HL-60/S4 treated with phorbol 12-myristate 13-acetate at 8.2 ng/mL for 4 days and 3 days (cell line): Measurements from ENCODE around the gene UNC79.
"Not testable (repeated sequence)": the region's sequence is repeated elsewhere in the genome, so short reads cannot be mapped to it uniquely, and the experiment has no call there.

ENCODE experiments used
- in situ Hi-C: fragments of 300-500 bp; cut with MboI; formaldehyde crosslinking; loops from 2 replicates; pipeline ENCODE4 v1.15.0; 2022; ENCODE audit warnings: low sequenced_read_pairs

The UNC79 gene

GRCh38 chr14:93493054-93493453 lies 62.3 kb downstream of the UNC79 start:
- in situ Hi-C loops: no loop called here

GRCh38 chr14:93493622-93494021 lies 62.9 kb downstream of the UNC79 start:
- in situ Hi-C loops: not testable (repeated sequence)

- in situ Hi-C loops: no loop called here
Measured at GRCh38 chr14:93496856-93497741, 66.4 kb downstream of the UNC79 start.

GRCh38 chr14:93510056-93510455 lies 79.3 kb downstream of the UNC79 start:
- in situ Hi-C loops: no loop called here

GRCh38 chr14:93511001-93511400 lies 80.3 kb downstream of the UNC79 start:
- in situ Hi-C loops: no loop called here

GRCh38 chr14:93520053-93520607 lies 89.4 kb downstream of the UNC79 start:
- in situ Hi-C loops: no loop called here

GRCh38 chr14:93522221-93522620 lies 91.5 kb downstream of the UNC79 start:
- in situ Hi-C loops: no loop called here

- in situ Hi-C loops: not testable (repeated sequence)
Measured at GRCh38 chr14:93525216-93525615, 94.5 kb downstream of the UNC79 start.

- in situ Hi-C loops: no loop called here
Measured at GRCh38 chr14:93525696-93526451, 95.1 kb downstream of the UNC79 start.

GRCh38 chr14:93527203-93527607 lies 96.5 kb downstream of the UNC79 start:
- in situ Hi-C loops: no loop called here

GRCh38 chr14:93528884-93529558 lies 98.3 kb downstream of the UNC79 start:
- in situ Hi-C loops: no loop called here

GRCh38 chr14:93531644-93532043 lies 100.9 kb downstream of the UNC79 start:
- in situ Hi-C loops: no loop called here

- in situ Hi-C loops: no loop called here
Measured at GRCh38 chr14:93532541-93532940, 101.8 kb downstream of the UNC79 start.

- in situ Hi-C loops: no loop called here
Measured at GRCh38 chr14:93533437-93533836, 102.7 kb downstream of the UNC79 start.

- in situ Hi-C loops: no loop called here
Measured at GRCh38 chr14:93533842-93534241, 103.1 kb downstream of the UNC79 start.

- in situ Hi-C loops: no loop called here
Measured at GRCh38 chr14:93535537-93535936, 104.8 kb downstream of the UNC79 start.

- in situ Hi-C loops: no loop called here
Measured at GRCh38 chr14:93536945-93537344, 106.2 kb downstream of the UNC79 start.

GRCh38 chr14:93537951-93538350 lies 107.2 kb downstream of the UNC79 start:
- in situ Hi-C loops: no loop called here

- in situ Hi-C loops: no loop called here
Measured at GRCh38 chr14:93538413-93538812, 107.7 kb downstream of the UNC79 start.

- in situ Hi-C loops: no loop called here
Measured at GRCh38 chr14:93540235-93540634, 109.5 kb downstream of the UNC79 start.

- in situ Hi-C loops: no loop called here
Measured at GRCh38 chr14:93543766-93544165, 113.0 kb downstream of the UNC79 start.
